ENCODE measurements around the gene TP63.

- TF ChIP-seq POLR2A (IDR thresholded peaks at IDR 0.05; ENCODE audit: low read depth, low read length), result no peak
- no peak for TF ChIP-seq POLR2AphosphoS5 (IDR thresholded peaks at IDR 0.05; ENCODE audit: low read depth, low read length)
Measured at GRCh38 chr3:189710620-189711402, 79.6 kb downstream of the TP63 start.
